Mammary epithelial cell (primary cell): ENCODE results near the gene KPNA1.

Source experiments
- CTCF ChIP-seq, 2 donors: IDR thresholded peaks in 1 of 2; conservative IDR thresholded peaks in 1 of 2; 2 replicates each; pipeline ENCODE4 v1.5.1; 2011 to 2012; ENCODE audit warnings: inconsistent platforms in 2 of 2, low read length in 2 of 2, mild to moderate bottlenecking in 2 of 2, control low read depth in 1 of 2, low read depth in 1 of 2; ENCODE audit not compliant: insufficient read depth in 1 of 2; ENCODE audit errors: extremely low read depth in 1 of 2
- EZH2 ChIP-seq: IDR thresholded peaks from 2 replicates; pipeline ENCODE4 v1.6.1; 2012; ENCODE audit warnings: low read length, inconsistent platforms, borderline replicate concordance

DNA sequence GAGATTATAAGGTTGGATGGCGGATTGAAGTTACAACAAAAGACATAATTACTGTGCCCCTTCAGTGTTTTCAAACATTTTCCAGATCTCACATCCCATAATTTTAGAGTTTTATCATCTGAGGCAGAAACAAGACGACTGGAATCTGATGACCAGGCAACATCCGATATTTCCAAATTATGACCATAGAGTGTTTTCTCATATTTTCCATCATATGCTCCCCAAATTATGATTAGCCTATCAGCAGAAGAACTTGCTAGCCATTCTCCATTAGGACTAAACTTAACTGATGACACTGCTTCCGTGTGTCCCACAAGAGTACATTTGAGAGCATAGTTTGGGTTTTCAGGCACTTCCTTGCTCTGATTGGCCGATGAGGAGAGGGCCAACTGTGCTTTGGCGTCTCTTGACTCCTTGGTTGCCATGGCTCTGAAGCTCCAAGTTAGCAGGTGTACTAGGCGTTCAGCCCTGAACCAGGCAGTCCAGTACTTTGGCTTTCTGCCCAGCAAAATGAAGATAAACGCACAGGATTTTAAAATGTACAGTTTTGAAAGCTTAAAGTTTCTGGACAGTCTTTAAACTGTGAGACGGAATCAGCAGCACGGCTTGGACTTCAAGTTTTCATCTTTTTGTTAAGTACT is 99.5 kb downstream of the KPNA1 start:
- TF ChIP-seq CTCF (conservative IDR thresholded peaks at IDR 0.05 in 1 of 2, IDR thresholded peaks at IDR 0.05 in 1 of 2; ENCODE audit: extremely low read depth in 1 of 2, insufficient read depth in 1 of 2, low read depth in 1 of 2, low read length in 2 of 2): no peak
- TF ChIP-seq EZH2: no peak
